Stimulated activated CD4-positive, alpha-beta T cell treated with anti-CD3 and anti-CD28 coated beads, Interleukin-15, amount 100 ng/mL, for 1 hour (primary cell): ENCODE data around the gene LATS2.

Experiments used
- DNase-seq, 2 donors: peaks; one replicate each; pipeline ENCODE4 v3.0.0-alpha.2; 2020; ENCODE audit warnings: low read depth in 1 of 2, low spot score in 1 of 2

The LATS2 gene

GRCh38 chr13:21048901-21049698, 12.3 kb downstream of the LATS2 start:
- no peak for DNase-seq

DNA sequence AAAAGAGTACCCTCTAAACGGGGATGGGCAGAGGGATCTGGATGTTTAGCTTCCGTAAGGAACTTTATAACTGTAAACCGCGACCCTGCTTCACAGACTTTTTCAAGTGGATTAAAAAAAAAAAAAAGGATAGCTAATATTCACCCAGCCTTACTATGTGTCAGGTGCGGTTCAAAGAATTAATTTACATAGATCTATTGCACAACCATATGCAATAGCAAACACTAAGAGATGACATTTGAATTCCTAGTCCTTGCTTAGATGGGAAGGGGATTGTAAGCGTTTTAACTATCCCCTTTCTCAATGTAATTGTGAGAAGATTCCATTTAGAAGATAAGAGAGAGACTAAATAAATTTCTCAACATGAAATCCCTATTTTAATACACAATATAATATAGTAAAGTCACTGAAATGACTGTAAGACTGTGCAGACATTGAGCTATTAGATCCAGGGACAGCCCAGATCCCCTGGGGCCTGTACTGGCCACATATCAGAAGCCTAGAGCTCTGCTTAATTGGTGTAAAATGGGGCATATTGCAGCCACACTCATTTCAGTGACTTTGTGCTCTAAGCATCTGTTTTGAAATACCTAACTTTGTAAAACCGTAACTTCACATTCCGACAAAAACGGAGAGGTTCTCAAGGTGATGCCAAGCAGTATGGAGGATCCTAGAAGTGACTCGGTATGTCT, 13.6 kb downstream of the LATS2 start:
- no peak for DNase-seq

GRCh38 chr13:21047087-21047486, 14.3 kb downstream of the LATS2 start:
- DNase-seq = no peak

DNA sequence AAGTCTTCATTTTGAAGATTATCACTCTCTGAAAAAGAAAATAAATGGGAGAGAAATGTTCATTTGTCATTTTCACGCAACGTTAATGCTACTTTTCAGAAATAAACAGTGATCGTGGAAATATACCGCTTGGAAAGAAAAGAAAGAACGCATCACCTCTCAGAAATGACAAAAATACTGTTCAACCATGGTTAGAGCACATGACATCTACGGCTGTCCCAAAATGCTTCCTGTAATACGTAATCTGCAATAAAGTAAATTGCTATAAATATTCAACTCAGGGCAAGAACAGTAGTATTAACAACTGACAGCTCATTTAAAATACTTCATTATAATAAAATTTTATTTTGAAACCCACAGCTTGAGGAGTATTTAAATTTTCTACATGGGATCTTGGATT, 15.2 kb downstream of the LATS2 start:
- no peak for DNase-seq

GRCh38 chr13:21045100-21045499, 16.3 kb downstream of the LATS2 start:
- no peak for DNase-seq

DNA sequence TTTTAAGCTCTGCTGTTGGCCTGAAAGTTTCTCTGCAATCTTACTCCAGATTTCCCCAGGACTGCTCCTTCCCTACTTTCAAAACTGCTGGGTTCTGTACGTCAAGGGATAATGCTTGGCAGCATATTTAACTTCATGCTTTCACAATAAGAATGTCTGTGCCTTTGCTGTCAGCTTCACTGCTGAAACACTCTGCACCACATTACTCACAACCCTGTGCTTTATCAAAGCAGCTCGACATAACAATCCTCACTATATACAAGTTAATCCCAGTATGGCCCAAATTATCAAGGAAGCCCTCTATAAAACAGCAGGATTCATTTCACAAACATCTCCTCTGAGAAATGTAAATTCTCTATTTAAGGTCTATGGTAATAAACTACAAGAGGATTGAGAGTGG, 17.5 kb downstream of the LATS2 start:
- DNase-seq = no peak

DNA sequence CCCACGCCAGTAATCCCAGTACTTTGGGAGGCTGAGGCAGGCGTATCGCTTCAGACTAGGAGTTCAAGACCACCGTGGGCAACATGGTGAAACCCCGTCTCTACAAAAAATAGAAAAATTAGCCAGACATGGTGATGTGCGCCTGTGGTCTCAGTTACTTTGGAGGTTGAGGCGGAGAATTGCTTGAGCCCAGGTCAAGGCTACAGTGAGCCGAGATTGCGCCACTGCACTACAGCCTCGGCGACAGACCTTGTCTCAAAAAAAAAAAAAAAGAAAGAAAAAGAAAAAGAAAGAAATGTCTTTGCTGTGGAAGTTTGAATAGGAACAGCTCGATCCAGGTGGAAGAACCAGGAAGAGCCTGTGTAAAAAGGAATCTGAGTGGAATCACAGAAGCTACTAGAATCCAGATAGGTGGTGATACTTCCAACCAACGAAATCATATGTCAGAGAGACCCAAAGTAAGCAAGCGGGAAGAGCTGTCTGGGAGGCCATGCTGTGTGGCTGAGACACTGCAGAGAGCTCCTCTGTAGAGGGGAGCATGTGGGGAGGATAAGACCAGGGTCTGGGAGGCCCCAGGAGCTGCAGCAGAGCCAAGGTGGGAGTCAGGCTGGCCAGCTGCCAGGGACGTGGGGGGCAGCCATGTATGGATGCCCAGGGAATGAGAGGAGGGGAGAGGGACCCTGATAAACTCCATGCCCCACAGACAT, 21.1 kb downstream of the LATS2 start:
- DNase-seq = no peak

DNA sequence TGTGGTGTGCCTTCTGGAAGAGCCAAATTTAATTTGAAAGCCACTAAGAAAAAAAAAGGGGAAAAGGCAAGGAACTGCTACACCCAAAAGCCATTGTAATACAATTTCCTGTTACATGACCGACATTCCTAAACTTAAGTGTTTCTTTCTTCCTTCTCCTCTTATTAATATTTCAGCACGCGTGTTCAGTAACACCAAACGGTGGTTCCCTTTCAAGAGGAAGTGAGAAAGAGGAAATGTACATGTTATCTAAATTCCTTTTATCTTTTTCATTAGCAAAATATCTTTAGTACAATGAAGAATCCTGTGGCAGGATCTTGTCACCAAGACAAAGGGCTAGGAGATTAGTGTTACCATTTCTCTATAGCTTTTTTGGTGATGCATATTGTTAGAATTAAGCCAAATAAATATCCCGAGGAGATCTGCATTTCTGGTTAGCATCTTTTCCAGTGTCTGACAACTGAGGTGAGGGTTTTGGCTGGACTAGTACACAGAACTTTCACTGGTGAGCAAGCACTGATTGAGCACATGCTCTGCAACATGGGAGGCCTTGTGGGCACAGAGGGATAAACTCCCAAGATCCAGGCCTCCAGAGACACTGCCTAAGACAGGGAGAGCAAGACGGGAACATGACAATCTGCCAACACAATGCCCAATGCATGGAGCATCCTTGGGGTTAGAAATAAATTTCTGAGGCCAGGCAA, 22.1 kb downstream of the LATS2 start:
- no peak for DNase-seq

GRCh38 chr13:21037656-21038055, 23.7 kb downstream of the LATS2 start:
- DNase-seq = no peak

DNA sequence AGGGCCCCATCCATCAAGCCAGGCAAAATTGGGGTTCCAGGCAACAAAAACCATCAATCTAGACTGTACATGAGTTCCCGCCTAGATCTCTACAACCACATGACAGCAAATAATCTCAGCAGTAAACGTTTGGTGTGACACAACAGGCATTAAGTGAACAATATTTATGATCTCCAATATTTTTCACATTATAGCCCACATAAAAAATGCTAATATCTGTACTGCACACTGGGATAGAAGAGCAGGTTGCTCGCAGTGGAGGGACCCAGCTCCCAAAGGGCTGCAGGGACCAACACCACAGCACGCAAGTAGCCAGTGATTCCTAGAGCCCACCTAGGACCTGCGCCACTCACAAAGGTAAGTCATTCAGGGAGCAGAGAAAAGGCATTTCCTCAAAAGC, 25.9 kb downstream of the LATS2 start:
- no peak for DNase-seq

DNA sequence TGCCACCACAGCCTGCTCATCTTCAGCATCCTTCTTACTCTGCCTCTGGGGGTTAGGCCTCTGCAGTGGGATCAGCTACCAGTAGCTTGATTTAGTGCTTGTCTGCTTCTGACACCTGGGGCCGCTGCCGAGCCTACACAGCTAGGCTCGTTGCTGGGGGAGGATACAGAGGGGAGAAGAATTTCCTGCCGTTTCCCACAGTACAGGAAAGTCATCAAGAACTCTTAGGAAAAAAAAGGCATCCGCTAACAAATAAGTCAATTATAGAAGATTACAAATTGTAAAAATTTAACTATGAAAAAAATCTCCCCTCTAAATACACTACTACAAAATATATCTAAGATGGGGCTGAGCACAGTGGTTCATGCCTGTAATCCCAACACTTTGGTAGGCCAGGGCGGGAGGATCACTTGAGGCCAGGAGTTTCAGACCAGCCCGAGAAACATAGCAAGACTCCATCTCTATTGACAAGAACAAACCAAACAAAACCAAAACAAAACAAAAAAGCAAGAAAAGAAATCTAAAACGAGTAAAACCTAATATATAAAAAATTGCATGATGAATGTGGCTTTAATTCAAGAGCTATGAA, 26.7 kb downstream of the LATS2 start:
- no peak for DNase-seq

GRCh38 chr13:21033856-21034602, 27.4 kb downstream of the LATS2 start:
- DNase-seq = no peak

DNA sequence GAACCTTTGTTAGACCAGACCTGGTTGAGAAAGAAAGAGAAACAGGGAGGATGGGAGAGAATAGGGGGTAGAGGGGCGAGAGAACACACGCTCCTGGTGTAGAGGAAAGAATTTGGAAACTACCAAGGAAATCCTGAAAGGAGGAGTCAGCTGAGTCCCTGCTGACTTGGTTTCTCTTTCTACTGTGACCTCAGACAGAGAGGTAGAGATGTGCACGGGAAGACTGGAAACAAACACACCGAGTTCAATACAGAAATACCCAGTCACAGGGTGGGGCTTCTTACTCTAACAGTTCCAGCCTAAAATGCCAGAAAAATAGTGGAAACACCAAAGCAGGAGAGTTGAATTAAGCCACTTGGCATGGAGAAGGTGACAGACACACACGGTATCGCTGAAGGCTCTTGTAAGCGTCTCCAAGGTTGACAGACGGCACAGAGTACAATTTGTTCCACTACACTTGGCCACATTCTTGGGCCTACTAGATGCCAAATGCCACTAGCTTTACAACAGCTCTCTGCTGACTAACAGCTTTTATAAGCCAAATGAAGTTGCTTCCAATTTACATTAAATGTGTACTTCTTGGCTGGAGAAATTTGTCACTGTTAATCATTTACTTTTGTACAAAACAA, 28.1 kb downstream of the LATS2 start:
- DNase-seq = no peak

- no peak for DNase-seq
Measured at GRCh38 chr13:21032656-21033055, 28.7 kb downstream of the LATS2 start.

DNA sequence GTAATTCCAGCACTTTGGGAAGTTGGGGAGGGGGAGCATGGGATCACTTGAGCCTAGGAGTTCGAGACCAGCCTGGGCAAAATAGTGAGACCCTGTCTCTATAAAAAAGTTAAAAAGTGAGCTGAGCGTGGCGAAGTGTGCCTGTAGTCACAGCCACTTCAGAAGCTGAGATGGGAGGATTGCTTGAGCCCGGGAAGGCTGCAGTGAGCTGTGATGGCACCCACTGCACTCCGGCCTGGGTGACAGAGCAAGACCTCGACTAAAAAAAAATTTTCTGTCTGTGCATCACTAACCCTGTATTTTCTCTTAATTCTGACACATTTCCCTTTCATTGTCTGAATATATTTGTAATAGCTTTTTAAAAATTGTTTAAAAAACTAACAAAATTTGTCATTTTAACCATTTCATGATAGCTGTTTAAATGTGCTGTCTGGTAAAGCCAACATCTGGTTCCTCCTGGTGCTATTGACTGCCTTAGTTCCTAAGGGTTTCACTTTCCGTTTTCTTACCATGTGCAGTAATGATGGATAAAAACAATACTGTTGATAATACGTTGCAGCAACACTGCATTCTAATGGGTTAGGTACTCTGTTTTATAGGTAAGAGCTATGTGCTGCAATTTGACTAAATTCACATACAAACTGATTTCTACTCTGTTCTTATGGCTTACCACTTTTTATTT, 29.7 kb downstream of the LATS2 start:
- DNase-seq = no peak

DNA sequence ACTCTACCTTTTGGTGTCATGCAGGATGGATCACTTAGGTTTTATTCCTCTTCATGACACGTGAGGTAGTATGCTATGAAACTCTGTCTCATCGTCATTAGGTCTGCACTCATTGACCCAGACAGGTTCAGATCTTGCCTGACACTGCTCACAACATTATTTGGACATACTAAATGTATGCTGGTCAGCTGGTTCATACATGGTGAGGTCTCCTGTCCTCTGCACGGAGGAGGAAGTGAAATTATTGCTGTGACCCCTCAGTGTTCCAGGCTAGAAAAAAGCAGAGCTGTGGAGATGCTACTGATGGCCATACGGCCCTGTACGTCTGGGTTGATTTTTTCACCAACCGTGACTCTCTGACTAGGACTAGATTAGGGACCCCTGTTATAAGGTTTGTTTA, 35.8 kb downstream of the LATS2 start:
- DNase-seq = no peak

DNA sequence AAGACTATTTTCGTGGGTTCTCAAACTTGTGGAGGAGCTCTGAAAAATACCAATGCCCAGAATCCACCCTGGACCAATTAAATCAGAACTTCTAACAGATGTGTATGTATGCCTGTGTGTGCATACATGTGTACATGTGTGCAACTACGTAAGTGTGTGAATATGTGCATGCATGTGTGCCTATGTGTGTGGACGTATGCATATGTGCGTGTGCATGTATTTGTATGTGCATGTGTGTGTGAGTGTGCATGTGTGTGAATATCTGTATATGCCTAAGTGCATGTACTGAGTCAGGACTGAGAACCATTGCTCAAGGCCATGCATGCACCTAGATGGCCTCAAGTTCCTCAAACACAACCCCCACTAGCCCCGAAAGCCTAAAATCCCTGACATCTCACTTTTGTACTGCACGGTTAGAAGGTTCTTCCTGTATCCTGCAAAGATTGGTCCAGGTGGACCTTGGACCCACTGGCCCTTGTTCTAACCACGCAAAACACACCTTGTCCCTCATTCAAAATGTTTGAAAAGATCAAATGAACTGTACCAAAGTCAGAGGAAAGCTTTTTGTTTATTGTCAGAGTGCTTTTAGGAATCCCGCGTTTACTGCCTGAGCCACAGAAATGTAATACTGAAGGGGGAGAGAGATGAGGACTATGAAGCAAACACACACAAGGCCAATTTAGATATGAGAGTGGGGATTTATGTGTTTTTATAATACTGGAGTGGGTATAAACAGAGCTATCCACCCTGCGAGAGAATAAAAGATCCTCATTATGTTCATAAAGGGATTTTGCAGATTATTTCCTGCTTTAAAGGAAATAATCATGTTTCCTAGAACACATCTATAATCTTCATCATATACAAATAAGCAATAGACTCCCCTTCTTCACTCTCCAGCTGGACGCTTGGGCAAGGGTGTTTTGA, 39.1 kb downstream of the LATS2 start:
- DNase-seq = no peak

GRCh38 chr13:21020581-21020980, 40.8 kb downstream of the LATS2 start:
- DNase-seq = no peak
